Stimulated activated CD4-positive, alpha-beta T cell treated with anti-CD3 and anti-CD28 coated beads, Interleukin-4, amount 100 ng/mL, for 24 hours (primary cell): ENCODE measurements around the gene GAS1.

ENCODE experiments used
- DNase-seq: peaks from one replicate; pipeline ENCODE4 v3.0.0-alpha.2; 2020

GAS1 gene

GRCh38 chr9:86962692-86963091 lies 15.4 kb upstream of the GAS1 start:
- no peak for DNase-seq

- no peak for DNase-seq
Measured at GRCh38 chr9:86960938-86961337, 13.6 kb upstream of the GAS1 start.

GRCh38 chr9:86958203-86958602 lies 10.9 kb upstream of the GAS1 start:
- DNase-seq, result no peak

- no peak for DNase-seq
Measured at GRCh38 chr9:86955561-86955960, 8.3 kb upstream of the GAS1 start.

- DNase-seq, result no peak
Measured at GRCh38 chr9:86955042-86955441, 7.7 kb upstream of the GAS1 start.

- no peak for DNase-seq
Measured at GRCh38 chr9:86953181-86953580, 5.9 kb upstream of the GAS1 start.

GRCh38 chr9:86948074-86948929 lies 996 bp upstream of the GAS1 start:
- peak; percentile 75 for DNase-seq

GRCh38 chr9:86946201-86947145 lies 833 bp downstream of the GAS1 start:
- DNase-seq, result peak; percentile 54

GRCh38 chr9:86945728-86946200 lies 1.5 kb downstream of the GAS1 start:
- no peak for DNase-seq

- no peak for DNase-seq
Measured at GRCh38 chr9:86944796-86945727, 2.2 kb downstream of the GAS1 start.

GRCh38 chr9:86943201-86944113 lies 3.8 kb downstream of the GAS1 start:
- DNase-seq, result no peak

GRCh38 chr9:86942281-86943200 lies 4.8 kb downstream of the GAS1 start:
- no peak for DNase-seq

GRCh38 chr9:86941197-86941596 lies 6.1 kb downstream of the GAS1 start:
- no peak for DNase-seq

GRCh38 chr9:86940774-86941173 lies 6.5 kb downstream of the GAS1 start:
- DNase-seq, result no peak

GRCh38 chr9:86939891-86940290 lies 7.4 kb downstream of the GAS1 start:
- DNase-seq, result no peak

- DNase-seq, result no peak
Measured at GRCh38 chr9:86939321-86939720, 8.0 kb downstream of the GAS1 start.

GRCh38 chr9:86938780-86939179 lies 8.5 kb downstream of the GAS1 start:
- DNase-seq, result no peak

GRCh38 chr9:86926145-86926544 lies 21.2 kb downstream of the GAS1 start:
- DNase-seq, result no peak

- no peak for DNase-seq
Measured at GRCh38 chr9:86925686-86926085, 21.6 kb downstream of the GAS1 start.

GRCh38 chr9:86924206-86924605 lies 23.1 kb downstream of the GAS1 start:
- no peak for DNase-seq
